Uterus (tissue), 2 donors: Measurements from ENCODE around the gene IPO8.

Experiments used
- POLR2A ChIP-seq, 2 donors: fragments of 450-650 bp; IDR thresholded peaks; one replicate each; pipeline ENCODE4 v1.6.1; 2016; ENCODE audit warnings: antibody characterized with exemption in 2 of 2, mild to moderate bottlenecking in 1 of 2, moderate library complexity in 1 of 2
- TF ChIP-seq, protein P1 (sequence below), 4 experiments: fragments of 200-600 bp in 2 of 4; fragments of 450-650 bp in 2 of 4; sonication (generic) in 2 of 4; IDR thresholded peaks; one replicate each; pipeline ENCODE4 v1.5.1; 2016 to 2019; ENCODE audit warnings: antibody characterized with exemption in 4 of 4, mild to moderate bottlenecking in 2 of 4, moderate library complexity in 1 of 4

DNA sequence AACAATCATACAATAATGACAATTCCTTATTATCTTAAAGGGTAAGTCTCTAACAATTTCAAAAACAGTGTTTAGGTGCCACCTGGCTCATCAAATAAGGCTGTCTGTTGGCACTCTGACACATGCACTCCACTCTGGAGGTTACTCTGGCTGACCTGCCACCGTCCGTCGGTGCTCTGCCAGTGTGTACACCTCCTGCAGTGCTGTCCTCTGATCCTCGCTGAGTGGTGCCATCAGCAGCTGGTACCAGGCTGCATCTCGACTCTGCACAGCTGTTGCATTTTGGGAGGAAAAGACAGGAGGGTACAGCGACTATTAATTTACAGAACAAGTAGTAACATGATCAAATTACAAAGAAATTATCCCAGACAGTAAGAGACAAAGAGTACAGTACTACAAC is 63.9 kb downstream of the IPO8 start:
- TF ChIP-seq, protein P1, sequence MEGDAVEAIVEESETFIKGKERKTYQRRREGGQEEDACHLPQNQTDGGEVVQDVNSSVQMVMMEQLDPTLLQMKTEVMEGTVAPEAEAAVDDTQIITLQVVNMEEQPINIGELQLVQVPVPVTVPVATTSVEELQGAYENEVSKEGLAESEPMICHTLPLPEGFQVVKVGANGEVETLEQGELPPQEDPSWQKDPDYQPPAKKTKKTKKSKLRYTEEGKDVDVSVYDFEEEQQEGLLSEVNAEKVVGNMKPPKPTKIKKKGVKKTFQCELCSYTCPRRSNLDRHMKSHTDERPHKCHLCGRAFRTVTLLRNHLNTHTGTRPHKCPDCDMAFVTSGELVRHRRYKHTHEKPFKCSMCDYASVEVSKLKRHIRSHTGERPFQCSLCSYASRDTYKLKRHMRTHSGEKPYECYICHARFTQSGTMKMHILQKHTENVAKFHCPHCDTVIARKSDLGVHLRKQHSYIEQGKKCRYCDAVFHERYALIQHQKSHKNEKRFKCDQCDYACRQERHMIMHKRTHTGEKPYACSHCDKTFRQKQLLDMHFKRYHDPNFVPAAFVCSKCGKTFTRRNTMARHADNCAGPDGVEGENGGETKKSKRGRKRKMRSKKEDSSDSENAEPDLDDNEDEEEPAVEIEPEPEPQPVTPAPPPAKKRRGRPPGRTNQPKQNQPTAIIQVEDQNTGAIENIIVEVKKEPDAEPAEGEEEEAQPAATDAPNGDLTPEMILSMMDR (IDR thresholded peaks at IDR 0.05), result no peak
- TF ChIP-seq POLR2A (IDR thresholded peaks at IDR 0.05), result no peak
